HG02973 (cell line): ENCODE data around the gene RNF223.

Experiments used
- ATAC-seq: cut with Tn5 transposase; IDR thresholded peaks from one replicate; pipeline ENCODE4 v1.9.1; 2021; ENCODE audit warnings: moderate library complexity; ENCODE audit not compliant: unreplicated experiment

Gene RNF223

DNA sequence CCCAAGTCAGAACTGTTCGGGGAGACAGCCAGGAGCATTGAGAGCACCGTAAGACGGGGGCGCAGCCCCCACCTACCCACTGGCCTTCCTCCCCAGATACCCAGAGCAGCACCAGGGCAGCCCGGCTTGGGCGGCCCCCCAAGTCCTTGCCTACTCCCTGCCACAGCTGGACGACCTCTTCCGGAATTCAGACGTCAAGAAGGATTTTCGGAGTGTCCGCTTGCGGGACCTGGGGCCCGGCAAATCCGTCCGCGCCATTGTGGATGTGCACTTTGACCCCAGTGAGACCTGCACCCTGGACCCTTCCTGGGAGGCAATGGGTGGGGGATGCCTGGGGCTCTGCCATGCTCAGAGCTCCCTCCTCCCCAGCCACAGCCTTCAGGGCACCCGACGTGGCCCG lies 26.7 kb downstream of the RNF223 start:
- ATAC-seq: no peak

DNA sequence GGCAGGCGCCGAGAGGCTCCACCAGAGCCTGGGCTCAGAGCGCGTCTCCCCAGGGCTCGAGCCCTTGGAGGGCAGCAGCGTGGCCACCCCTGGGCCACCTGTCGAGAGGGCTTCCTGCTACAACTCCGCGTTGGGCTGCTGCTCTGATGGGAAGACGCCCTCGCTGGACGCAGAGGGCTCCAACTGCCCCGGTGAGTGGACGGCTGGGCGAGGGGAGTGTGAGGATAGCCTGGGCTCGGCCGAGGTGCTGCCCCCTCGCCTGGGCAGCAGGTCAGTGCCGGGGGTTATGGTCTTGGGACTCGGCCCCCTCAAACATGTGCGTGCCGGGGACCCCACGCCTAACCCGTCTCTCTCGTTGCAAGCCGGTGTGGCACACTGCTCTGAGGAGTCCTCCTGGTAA lies 27.3 kb downstream of the RNF223 start:
- ATAC-seq: no peak

DNA sequence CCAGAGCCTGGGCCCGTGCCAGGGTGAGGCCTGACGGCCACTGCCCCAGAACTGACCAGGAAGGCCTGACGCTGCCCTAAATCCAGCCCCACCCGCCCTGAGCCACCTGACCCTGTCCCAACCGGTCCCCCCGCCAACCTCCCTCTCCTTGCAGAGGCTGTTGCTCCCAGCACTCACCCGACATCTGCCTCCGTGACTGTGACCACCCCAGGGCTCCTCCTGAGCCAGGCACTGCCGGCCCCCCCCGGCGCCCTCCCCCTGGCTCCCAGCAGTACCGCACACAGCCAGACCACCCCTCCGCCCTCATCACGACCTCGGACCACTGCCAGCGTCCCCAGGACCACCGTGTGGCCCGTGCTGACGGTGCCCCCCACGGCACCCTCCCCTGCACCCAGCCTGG lies 27.9 kb downstream of the RNF223 start:
- ATAC-seq: no peak

DNA sequence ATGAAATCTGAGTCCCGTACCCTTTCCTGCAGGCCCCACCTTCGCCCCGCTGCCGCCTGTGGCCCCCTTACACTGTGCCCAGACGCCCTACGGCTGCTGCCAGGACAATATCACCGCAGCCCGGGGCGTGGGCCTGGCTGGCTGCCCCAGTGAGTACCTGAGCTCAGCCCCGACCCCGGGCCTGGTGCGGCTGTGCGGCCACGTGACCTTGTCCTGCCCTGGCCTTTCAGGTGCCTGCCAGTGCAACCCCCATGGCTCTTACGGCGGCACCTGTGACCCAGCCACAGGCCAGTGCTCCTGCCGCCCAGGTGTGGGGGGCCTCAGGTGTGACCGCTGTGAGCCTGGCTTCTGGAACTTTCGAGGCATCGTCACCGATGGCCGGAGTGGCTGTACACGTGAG lies 29.0 kb downstream of the RNF223 start:
- no peak for ATAC-seq

DNA sequence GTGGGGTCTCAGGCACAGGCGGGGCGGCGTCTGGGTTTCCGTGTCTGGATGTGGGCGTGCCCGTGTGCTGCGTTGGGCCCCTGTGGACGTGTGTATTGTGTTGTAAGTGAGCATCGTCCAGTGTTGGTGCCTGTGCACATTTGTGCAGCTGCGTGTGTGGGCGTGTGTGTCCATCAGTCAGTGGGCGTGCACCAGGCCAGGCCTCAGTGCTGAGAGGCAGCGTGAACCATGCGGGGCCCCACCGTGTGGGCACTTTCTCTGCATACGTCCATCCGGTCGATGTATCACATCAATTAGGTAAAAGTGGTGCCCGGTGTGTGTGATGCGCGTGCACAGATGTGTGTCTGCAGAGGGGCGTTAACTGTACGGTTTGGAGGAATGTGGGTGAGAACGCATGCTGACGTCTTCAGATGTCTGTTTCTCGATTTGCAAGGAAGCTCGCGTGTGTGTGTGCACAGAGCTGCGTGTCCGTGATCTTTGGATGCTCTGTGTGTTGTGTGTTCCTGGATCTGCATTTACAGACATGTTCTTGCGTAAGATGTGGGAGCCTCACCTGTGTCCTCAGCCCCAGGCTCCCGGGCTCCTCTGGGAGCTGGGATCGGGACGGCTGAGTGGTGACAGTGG lies 29.5 kb downstream of the RNF223 start:
- no peak for ATAC-seq

DNA sequence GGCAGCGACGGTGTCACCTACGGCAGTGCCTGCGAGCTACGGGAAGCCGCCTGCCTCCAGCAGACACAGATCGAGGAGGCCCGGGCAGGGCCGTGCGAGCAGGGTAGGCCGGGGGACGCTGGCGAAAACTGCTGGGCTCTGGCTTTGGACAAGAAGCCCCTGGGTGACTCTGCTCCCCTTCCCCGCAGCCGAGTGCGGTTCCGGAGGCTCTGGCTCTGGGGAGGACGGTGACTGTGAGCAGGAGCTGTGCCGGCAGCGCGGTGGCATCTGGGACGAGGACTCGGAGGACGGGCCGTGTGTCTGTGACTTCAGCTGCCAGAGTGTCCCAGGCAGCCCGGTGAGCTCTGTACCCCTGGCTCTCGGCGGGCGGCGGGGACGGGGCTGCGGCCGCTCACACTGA lies 30.2 kb downstream of the RNF223 start:
- ATAC-seq: no peak

DNA sequence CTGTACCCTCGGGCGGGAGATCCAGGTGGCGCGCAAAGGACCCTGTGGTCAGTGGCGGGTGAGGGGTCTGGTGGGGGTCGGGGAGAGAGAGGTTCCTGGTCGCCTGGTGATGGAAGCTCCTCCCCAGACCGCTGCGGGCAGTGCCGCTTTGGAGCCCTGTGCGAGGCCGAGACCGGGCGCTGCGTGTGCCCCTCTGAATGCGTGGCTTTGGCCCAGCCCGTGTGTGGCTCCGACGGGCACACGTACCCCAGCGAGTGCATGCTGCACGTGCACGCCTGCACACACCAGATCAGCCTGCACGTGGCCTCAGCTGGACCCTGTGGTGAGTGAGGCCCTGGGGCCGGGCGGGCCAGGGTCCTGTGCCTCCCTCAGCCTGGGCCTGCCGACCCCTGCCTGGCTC lies 30.7 kb downstream of the RNF223 start:
- no peak for ATAC-seq

DNA sequence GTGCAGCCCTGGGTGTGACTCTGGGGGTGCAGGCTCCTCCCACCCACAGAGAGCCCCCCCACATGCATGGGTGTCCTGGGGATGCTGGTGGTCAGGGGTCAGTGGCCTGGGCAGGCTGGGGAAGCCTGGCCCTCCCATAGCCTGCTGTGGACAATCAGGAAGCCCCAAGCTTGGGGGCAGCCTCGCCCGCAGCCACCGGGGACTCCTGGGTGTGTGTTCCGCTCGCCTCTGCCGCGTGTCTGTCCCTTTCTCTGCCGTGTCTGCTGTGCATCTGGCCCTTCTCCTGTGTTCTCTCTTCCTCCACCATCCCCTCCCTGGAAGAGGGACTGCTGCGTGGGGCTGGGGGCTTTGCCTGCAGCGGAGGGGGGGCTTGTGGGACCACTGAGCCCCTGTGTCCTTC lies 31.3 kb downstream of the RNF223 start:
- no peak for ATAC-seq

DNA sequence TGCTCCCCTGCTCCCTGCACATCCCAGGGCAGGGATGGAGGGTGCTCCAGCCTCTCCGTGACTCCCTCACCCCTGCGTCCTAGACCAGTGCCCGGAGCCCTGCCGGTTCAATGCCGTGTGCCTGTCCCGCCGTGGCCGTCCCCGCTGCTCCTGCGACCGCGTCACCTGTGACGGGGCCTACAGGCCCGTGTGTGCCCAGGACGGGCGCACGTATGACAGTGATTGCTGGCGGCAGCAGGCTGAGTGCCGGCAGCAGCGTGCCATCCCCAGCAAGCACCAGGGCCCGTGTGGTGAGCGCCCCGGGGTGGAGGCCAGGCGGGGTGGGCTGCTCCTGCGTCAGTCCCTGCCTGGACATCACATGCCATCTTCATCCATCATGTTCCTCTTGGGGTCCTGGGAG lies 32.2 kb downstream of the RNF223 start:
- no peak for ATAC-seq

DNA sequence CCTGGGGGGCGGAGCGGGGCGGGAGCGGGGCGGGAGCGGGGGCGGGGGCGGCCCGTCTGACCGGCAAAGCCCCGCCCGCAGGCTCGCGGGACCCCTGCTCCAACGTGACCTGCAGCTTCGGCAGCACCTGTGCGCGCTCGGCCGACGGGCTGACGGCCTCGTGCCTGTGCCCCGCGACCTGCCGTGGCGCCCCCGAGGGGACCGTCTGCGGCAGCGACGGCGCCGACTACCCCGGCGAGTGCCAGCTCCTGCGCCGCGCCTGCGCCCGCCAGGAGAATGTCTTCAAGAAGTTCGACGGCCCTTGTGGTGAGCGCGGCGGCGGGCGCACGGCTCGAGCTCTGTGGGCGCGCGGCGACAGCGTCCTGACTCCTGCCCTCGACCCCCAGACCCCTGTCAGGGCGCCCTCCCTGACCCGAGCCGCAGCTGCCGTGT lies 33.0 kb downstream of the RNF223 start:
- ATAC-seq: no peak

DNA sequence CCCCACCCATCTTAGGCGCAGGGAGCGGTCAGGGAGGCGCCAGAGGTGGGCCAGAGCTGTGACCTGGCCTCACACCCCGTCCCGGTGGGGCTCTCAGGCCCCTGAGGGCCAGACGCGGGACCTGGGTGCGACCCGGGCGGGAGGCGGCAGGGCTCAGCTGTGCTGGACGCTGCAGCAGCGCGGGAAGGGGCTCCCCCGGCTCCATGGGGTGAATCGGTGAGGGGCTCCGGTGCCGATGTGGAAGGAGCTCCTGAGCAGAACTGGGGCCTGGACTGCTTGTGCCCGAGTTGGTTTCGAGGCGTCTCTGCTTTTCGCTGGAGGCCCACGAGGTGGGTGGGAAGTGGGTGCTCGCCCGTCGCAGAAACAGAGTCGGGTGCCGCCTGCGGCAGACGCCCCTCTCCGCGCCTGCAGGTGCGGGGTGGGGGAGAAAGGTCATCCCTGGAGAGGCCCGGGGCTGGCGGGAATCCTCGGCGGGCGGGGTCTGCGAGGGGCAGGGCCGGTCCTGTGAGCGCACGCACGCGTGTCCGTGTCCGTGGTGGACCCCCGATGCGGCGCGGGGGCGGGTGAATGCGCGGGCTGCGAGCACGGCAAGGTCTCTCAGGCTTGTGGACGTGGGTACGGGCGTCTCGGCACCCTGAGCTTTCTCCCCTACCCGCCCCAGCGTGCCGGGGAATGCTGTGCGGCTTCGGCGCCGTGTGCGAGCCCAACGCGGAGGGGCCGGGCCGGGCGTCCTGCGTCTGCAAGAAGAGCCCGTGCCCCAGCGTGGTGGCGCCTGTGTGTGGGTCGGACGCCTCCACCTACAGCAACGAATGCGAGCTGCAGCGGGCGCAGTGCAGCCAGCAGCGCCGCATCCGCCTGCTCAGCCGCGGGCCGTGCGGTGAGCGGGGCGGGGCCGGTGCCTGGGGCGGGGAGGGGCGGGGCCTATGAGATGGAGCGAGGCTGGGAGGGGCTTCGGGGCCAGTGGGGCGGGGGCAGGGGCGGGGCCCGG lies 33.8 kb downstream of the RNF223 start:
- ATAC-seq: peak; percentile 34

DNA sequence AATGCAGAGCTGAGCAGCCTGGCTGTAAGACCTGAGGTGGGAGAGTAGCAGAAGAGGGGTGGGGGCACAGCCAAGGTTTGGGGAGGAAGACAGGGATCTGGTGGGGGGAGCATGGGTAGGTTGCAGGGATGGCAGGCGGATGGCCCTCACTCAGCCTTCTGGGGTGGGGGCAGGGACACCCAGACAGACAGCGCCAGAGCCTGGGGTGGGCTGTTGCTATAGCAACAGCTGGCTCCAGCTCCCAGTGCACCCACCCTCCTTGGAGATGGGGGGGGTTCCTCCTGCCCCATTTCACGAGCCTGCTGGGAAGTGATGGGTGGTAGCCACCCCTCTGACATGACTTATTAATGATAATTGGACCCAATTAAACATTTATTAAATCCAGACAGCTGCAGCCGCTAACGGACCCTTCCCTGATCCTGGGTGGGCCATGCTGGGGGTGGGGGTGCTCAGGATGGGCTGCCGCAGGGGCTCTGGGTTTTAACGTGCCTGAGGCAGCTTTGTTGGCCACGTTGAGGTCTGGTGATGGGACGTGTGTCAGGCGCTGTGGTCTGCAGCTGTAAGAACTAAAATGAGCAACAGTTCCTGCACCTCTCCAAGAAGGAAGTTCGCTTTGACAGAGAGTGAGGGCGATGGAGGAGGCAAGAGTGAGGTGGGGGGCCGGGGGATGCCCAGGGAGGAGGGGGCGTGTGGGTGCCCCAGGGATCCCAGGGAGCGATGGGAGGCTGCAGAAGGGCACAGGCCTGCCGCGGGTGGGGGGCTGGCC lies 34.8 kb downstream of the RNF223 start:
- ATAC-seq: no peak

DNA sequence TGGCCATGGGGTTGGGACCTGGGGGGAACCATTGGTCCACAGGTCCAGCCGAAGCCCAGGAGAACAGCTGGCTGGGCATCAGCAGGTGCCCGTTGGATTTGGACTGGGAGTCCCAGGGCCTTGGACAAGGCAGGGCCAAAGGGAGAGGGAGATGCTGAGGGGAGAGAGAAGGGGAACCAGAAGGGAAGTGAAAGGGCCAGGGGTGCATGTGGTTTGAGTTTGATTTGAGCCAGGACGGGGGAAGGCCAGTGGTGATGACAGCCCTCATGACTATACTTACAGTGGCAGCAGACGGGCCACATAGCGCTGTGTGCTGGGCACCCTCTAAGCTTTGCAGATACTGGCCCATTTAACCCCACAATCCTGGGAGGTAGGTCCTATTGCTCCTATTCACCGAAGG lies 35.4 kb downstream of the RNF223 start:
- no peak for ATAC-seq

DNA sequence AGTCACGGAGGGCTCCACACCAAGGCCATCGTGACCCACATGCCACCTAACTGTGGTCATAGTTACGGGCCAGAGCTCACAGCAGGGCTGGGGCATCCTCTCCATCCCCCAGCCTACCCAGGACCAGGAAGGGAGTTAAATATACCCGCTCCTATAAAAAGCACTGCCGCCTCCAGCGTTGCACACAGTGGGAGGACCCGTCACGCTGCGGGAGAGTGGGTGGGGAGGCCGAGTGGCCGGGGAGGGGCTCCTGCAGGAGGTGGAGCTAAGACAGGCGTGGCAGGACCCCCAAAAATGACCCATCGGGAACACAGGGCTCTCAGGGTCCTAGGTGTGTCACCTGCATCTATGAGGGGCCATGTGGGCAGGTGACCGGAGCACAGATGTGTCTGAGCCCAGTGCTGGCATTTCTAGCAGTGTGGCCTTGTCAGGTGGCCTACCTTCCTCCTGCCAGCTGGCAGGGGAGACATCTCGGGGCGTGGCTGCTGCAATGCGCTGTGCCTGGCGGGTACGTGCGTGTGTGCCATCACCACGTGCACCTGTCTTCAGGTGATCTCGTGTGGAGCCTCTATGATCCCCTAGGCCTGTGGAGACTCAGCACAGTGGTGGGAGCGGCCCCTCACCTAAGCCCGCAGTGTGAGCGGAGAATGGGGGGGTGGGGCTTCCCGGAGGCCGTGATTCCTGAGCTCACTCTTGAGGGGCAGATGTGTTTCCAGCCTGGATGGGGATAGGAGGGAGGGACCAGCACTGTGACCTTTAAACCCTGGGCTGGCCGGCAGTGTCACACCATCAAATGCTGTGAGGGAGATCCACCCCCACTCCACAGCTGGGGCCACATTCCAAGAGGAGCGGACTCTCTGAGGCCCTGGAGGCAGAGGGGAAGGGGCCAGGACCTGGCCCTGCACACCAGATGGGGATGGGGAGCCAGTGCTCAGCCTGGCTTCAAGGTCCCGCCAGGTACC lies 36.5 kb downstream of the RNF223 start:
- ATAC-seq: no peak

DNA sequence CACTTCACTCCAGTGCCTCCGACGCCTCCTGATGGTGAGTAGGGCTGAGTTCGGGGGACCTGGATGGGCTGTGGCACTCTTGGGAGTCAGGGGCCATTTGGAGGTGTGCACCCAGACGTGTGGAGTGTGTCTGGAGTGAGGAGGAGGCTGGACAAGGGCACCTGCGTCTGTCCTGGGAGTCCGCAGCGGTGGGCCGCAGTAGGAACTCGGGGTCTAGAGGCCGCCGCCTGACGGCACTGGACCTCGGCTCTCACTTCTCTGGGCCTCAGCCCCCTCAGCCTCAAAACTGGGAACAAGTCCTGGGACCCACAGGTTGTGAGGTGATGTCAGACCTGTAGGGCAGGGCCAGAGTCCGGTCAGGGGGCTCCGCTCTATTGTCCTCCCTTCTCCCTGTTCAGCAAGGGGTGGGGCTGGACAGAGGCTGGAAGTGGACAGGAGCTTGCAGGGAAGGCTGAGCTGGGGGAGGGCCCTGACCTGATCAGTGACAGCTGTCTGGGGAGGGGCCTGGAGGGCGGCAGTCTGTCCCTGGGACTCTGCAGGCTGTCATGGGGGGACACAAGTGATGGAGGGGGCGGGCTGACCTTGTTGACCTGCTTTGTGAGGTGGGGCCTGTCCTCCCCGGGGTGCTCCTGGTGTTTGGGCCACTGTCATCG lies 38.7 kb downstream of the RNF223 start:
- ATAC-seq: no peak

DNA sequence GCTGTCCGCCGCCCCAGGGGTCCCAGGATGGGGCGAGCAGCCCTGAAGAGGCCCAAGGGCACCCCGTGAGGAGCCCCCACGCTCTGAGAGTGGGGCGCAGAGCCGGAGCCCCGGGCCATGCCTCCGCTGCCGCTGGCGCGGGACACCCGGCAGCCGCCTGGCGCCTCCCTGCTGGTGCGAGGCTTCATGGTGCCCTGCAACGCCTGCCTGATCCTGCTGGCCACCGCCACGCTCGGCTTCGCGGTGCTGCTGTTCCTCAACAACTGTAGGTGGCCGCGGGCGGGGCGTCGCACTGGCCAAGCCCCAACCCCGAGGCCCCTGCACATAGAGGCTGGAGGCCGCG lies 39.7 kb downstream of the RNF223 start:
- no peak for ATAC-seq

DNA sequence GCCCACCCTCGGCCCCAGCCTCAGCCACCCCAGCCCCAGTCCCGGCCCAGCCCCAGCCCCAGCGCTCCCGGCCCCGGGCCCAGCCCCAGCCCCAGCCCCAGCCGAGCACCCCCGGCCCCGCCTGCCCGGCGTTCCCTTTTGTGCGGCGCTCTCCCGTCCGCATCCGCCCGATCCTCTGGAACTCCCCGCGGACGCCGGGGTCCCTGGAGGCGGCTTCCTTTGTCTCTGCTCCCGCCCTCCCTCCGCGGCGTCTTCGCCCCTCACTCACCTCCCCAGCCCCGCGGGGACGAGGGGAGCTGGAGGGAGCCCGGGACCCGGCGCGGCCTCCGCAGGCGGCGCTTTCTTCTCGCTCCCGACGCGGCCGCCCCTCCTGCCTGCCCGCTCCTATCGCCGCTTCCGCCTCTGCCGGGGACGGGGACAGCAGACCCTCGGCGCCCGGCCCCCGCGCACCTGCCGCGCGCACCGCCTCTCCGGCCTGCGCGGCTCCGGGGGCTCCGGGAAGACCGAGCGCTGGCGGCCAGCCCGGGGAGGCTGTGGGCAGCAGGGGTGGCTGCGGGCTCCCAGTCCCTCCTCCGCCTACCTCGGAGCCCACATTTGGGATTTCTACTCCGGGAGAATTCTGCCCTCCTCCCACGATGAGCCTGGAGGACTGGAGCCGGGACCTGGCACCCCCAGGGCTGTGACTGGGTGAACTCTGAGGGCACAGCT lies 40.2 kb downstream of the RNF223 start:
- no peak for ATAC-seq

DNA sequence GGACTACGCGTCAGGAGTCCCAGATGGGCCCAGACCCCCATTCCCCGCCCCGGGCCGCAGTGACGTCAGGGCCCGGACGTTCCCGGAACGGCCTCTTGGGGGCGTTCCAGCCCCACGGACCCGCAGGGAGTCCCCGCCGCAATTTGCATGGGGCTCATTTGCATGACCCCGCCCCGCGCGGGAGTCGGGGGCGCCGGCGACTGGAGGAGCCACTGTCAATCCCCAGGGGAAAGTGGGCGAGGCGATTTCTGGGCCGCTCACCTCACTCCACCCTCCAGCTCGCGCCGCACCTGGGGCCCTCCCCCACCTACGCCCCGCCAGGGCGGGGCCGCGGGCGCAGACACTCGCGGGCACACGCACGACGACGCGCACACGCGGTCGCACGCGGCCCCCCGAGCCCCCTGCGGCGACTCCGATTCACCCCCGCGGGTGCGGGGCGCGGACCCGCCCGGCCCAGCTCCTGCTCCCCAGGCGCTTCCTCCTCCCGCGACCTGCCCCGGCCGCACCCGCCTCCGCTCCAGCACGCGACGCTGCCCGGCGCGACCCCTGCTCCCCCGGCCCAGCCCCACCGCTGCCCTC lies 41.0 kb downstream of the RNF223 start:
- ATAC-seq: peak; percentile 61

DNA sequence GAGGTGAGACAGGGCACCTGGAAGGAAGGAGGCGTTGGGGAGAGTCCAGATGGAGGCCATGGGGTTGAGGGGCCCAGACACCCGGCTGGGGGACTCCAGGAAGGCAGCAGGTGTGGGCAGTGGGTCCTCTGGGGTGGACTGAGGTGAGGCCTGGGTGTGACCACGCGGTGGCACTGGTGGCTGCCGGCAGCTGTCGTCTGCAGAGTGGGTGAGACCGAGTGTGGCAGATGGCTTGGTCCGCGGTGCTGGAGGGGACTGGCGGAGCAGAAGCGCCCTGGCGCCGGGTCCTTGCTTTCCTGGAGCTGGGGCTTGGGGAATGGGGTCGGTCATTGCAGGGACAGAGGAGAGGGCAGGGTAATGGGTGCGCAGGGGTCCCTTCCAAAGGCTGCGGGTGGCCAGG lies 41.7 kb downstream of the RNF223 start:
- ATAC-seq: peak; percentile 4
